Measurements from ENCODE around the gene SLCO2A1.

Gene SLCO2A1

DNA sequence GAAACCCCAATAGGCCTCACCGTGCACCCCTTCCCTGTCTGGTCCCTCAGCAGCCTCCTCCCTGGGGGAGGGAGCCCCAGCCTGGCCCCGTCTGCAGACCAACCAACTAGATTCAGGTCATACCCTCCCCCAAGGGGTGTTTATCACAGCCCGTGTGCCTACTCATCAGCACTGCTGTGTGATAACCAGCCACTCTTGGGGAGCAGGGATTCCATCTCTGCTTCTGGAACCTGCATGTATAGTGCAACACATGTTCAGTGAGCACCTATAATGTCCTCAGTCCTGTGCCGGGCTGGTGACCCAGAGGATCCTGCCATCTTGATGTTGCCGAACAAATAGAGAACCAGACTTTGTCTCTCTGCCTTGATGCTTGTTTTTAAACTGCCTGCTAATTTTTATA is 6.6 kb upstream of the SLCO2A1 start:
- in situ Hi-C loops (cut with MboI; ENCODE audit: low sequenced_read_pairs), result no loop called here

- in situ Hi-C loops (cut with MboI; ENCODE audit: low sequenced_read_pairs), result no loop called here
Observed at GRCh38 chr3:134035836-134036235, 6.1 kb upstream of the SLCO2A1 start.

DNA sequence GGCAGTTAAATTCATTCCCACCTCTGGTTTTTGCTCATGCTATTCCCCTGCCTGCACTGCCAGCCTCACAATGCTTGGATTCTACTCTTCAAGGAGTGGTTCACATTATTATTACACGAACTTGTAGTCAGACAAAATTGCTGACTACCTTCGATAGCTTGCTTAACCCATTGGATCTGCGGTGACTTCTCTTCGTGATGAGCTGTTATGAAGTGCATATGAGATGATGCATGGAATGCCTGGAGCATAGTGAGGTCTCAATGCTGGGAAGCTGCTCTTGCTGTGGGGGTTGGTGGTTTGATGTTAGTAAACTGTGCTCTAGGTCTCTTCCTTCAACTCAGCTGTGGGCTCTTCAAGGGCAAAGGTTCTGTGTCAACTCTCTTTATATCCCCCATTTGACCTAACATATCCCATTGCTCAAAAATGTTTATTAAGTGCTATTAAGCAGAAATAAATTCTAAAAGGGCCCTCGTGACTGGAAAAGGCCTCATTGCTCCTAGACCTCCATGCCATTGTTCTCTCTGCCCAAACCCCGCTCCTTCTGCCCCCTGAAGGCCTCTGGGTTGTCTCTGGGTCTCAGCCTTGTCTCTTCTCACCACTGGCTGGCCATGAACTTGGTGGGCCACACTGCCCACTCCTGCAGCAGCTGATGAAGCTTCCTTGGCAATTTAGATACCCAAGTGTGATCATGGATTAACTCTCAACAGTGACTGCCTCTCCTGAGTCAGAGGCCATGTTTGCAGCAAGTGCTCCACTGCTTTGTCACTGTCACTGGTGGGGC is 4.5 kb upstream of the SLCO2A1 start:
- in situ Hi-C loops (cut with MboI; ENCODE audit: low sequenced_read_pairs), result no loop called here

DNA sequence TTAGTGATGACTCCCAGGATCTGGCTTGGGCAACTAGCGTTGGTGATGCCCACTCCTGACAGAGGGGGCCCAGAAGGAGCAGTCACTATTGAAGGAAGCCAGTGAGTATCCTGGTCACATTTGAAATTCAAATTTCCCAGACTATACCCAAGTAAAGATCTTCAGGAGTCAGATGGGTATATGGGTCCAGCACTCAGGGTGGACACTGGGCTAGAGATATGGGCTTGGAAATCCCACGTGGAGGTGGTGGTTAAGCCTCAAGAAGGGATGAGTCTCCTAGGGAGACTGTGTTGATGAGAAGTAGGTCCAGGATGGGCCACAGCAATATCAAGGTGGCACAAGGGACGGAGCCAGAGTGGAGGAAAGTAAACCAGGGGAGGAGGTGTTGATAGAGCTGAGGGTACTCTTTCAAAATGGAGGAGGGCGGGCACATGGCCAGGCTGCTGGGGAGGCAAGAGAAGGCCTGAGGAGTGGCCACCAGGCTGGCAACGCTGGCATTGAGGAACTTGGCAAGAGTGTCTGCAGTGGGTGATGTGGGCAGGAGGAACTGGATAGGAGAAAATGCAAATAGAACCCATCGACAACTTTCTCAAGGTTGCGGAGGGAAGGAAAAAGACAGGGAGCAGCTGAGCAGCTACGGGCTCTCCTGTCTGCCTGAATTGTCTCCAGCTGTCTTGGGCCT is 3.7 kb upstream of the SLCO2A1 start:
- in situ Hi-C loops (cut with MboI; ENCODE audit: low sequenced_read_pairs), result no loop called here

GRCh38 chr3:134031348-134031915 is 1.7 kb upstream of the SLCO2A1 start:
- in situ Hi-C loops (cut with MboI; ENCODE audit: low sequenced_read_pairs), result no loop called here

GRCh38 chr3:134030379-134031347 is 938 bp upstream of the SLCO2A1 start:
- in situ Hi-C loops (cut with MboI; ENCODE audit: low sequenced_read_pairs), result no loop called here

DNA sequence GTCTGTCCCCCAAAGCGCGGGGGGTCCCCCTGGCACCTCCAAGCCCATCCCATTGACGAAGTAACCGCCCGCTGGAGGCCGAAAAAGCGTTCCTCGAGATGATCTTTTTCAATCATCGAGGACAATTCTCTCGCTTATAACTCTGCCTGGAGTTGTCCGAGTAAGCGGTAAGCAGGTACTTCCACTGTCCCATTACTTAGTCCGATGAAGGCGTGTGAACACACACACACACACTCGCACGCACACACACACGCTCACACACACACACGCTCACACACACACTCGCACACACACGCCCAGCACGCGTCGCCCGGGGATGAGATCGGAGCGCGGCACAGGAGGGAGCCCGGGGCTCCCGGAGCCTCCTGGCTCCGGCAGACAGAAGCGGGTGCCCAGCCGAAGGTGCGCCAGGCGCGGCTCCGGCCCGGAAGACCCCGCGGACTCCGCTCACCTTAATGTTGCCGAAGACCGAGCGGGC is 430 bp downstream of the SLCO2A1 start:
- in situ Hi-C loops (cut with MboI; ENCODE audit: low sequenced_read_pairs), result no loop called here

DNA sequence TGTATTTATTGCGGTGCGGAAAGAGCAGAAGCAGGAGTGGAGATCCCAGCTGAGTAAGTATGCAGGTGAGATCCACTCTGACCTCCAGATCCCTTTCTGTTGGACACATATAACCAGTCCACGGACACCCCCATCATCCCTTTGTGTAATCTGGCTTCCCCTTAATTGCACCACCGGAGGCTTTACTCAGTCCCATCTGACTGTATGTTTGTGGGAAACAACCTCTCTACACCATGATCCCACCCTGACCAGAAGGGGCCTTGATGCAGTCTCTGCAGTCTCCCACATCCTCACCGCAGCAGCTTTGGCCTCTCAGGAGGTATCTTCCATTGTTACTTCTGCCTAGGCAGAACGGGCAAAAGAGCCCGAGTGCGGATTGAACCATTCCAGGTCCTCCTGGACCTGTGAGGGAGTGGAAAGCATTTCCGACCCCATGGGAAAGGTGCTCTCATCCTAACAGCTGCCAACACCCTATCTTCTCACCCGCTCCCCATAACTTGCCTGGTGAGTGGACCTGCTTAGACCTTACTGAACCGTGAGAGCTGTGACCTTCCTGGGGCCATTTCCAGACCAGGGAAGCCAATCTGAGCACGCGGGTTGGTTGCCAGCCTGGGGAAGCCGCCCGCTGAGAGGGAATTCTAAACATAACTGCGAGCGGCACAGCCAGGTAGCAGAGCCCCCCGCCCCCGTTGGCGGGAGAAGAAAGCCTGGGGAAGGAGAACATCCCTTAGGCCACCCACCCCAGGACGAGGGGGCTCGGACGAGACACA is 1.1 kb downstream of the SLCO2A1 start:
- in situ Hi-C loops (cut with MboI; ENCODE audit: low sequenced_read_pairs), result no loop called here

- in situ Hi-C loops (cut with MboI; ENCODE audit: low sequenced_read_pairs), result no loop called here
Observed at GRCh38 chr3:134027631-134028030, 2.1 kb downstream of the SLCO2A1 start.

DNA sequence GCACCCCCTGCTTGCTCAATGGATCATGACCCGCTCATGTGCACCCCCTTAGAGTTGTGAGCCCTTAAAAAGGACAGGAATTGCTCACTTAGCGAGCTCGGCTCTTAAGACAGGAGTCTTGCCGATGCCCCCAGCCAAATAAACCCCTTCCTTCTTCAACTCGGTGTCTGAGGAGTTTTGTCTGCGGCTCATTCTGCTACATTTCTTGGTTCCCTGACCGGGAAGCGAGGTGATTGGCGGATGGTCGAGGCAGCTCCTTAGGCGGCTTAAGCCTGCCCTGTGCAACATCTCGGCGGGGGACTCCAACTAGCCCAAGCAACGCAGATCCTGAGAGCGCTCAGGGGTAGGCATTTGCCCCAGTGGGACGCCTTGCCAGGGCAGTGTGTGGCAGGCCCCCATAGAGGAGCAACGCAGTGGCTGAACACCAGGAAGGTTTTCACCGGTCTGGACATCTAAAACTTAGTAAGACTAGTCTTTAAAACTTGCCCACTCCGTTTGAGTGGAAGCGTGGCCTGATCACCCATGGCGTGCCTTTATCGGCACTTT is 9.5 kb downstream of the SLCO2A1 start:
- in situ Hi-C loops (cut with MboI; ENCODE audit: low sequenced_read_pairs), result no loop called here

DNA sequence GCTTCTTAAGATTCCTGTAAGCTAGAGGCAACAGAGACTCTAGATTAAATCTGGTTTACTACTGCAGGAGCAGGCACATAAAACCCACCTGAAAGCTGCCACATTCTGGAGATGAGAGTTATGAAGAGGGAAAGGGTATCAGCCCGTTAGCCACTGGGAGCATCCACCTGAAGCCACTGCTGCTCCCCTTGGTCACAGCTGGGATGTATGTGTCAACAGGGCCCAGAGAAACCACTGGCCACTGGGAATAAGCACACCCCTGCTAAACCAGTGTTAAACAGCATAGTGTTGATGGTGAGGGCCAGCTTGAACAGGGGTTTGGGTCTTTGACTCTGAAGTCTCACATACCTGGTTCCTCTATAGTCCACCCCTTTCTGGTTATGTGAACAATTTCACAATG is 10.9 kb downstream of the SLCO2A1 start:
- in situ Hi-C loops (cut with MboI; ENCODE audit: low sequenced_read_pairs), result no loop called here

- in situ Hi-C loops (cut with MboI; ENCODE audit: low sequenced_read_pairs), result no loop called here
Observed at GRCh38 chr3:134018406-134018805, 11.3 kb downstream of the SLCO2A1 start.

DNA sequence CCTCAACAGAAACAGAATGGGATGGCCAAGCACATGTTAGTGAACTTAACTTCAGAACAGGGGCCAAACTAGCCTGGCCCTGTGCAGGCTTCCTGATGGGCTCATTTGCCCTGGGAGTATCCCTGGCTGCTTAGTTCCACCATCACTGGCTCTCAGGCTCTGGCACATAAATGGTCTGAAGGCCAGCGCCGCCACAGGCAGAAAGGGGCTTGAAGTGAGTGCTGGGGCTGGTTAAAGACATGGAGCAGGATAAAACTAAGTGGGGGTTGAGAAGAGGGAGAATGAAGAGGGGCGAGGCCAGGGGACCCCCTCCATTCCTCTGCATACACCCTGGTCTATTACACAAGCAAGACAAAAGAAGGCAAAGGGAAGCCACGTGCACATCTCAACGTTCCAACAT is 12.2 kb downstream of the SLCO2A1 start:
- in situ Hi-C loops (cut with MboI; ENCODE audit: low sequenced_read_pairs), result no loop called here

DNA sequence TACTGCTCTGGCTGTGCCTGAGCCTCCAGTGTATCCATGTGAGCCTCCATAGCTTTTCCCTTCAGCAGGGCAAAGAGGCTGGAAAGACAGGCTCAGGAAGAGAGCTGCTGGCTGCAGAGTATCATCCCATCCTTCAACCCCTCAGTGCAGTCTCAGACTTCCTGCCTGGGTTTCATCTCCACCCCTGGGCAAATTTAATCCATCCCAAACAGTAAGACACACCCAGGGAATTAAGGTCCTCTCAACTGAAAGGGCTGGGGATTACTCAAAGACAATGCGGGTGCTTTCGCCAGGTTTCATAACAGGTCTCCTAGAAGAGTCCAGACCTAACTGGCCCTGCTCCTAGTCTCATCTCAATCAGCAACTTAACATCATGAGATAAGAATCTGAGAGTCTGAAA is 15.5 kb downstream of the SLCO2A1 start:
- in situ Hi-C loops (cut with MboI; ENCODE audit: low sequenced_read_pairs), result no loop called here

GRCh38 chr3:134013280-134013679 is 16.4 kb downstream of the SLCO2A1 start:
- in situ Hi-C loops (cut with MboI; ENCODE audit: low sequenced_read_pairs), result no loop called here

DNA sequence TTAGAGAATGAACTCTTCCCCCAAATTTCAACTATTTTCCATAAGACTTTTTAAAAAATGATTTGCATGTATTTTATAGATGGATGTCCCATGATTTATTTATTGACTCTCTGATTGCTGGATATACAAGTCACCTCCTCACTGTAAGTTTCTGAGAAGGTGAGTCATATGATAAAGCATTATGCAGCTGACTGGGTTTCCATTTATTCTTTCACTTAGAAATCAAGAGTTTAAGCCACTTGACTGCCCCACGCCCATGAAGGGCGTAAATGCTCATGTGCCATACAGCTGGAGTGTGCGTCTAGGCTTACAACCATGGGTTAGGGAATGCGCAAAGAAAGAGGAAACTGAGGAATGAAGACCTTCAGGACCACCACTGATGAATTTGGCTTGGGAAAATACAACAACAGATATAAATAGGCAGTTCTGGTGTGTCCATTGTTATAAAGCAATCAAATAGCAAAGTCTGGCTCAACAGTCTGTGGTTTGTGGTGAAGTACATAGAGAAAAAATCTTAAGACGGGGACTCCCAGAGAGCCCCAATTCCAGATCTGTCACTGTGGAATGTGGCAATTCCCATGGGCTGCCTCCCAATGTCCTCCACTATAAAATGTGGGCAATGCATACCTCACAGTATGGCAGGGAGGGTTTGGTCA is 20.3 kb downstream of the SLCO2A1 start:
- in situ Hi-C loops (cut with MboI; ENCODE audit: low sequenced_read_pairs), result no loop called here

DNA sequence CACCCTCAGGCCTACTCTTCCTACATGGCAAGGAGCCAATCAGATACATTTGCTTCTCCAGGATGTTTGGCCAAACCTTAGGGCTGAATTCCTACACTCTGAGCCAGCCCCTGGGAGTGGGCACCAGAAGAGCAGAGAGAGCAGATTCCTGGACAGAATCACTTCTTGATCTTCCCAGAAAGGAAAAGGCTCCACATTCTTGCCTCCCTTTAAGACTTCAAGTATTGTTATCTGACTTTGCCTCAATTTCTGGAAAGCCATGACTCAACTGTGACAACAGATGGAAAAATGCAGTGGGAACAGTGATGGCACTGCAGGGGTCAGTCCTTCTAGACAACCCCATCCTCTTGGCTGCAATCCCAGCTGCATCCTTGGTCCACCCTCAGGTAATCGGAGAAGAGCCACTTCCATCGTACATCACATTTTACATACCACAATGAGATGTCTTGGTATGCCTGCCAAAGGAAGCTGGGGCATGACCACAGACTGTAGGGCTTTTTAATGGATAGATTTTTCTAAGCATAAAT is 21.0 kb downstream of the SLCO2A1 start:
- in situ Hi-C loops (cut with MboI; ENCODE audit: low sequenced_read_pairs), result no loop called here

GRCh38 chr3:134007819-134008218 is 21.9 kb downstream of the SLCO2A1 start:
- in situ Hi-C loops (cut with MboI; ENCODE audit: low sequenced_read_pairs), result no loop called here

DNA sequence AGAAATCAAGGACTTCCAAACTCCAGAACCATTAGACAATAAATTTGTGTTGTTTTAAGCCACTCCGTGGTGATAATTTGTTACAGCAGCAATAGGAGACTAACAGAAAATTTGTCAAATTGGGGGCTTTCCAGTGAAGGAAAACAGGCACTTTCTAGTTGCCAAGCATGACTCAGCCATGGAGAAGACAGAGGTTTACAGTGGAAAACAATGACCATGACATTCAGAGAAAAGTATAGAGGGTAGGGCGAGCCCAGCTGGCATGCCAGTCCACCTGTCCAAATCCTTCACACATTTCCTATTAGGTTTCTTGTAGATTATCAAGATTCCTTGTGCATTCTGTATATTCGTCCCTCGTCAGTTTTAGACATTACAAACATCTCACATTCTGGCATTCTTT is 24.9 kb downstream of the SLCO2A1 start:
- in situ Hi-C loops (cut with MboI; ENCODE audit: low sequenced_read_pairs), result no loop called here
